Urinary bladder (tissue), 4 donors: ENCODE measurements around the gene RNFT2. TPM values are rescaled to one million over a fixed set of nuclear protein-coding genes. Genes with fewer than 3 reads are reported as not detected.
"Not testable (repeated sequence)": the region's sequence is repeated elsewhere in the genome, so short reads cannot be mapped to it uniquely, and the experiment has no call there.

ENCODE experiments used
- DNase-seq: peaks from one replicate; pipeline ENCODE4 v3.0.0-alpha.2; 2015; ENCODE audit errors: extremely low spot score
- H3K27ac ChIP-seq: one replicate; pipeline ENCODE4 v1.5.1; 2013; ENCODE audit warnings: low read depth, mild to moderate bottlenecking, moderate library complexity
- H3K36me3 ChIP-seq: one replicate; pipeline ENCODE4 v1.6.1; 2013; ENCODE audit warnings: mild to moderate bottlenecking, moderate library complexity; ENCODE audit not compliant: insufficient read depth
- H3K4me1 ChIP-seq: one replicate; pipeline ENCODE4 v1.6.1; 2013; ENCODE audit warnings: mild to moderate bottlenecking, moderate library complexity; ENCODE audit not compliant: insufficient read depth
- H3K4me3 ChIP-seq: one replicate; pipeline ENCODE4 v1.5.1; 2013; ENCODE audit warnings: low read depth, low read length
- WGBS: extraction: QIAGEN DNeasy Blood & Tissue Kit; methylation state at CpG from one replicate; pipeline ENCODE4 v1.1.7; 2013; 5-methylcytosine and 5-hydroxymethylcytosine counted together
- polyA plus RNA-seq: library from polyadenylated mRNA; stranded (reverse); fragments of 200-250 nt; gene quantifications from one replicate; pipeline ENCODE4 v1.2.3, GENCODE V29; 2013
- total RNA-seq: library from RNA; depleted of rRNA; stranded (reverse); fragments of >200 nt; gene quantifications from one replicate; pipeline ENCODE4 v1.2.3, GENCODE V29; 2014
- donor health status: healthy with polysubstance abuse.
- donor health status: healthy.

Gene RNFT2
- total and polyA plus RNA-seq, 2 donors: 0.35 to 1.1 TPM

GRCh38 chr12:116773276-116773731 lies 35.2 kb downstream of the RNFT2 start:
- Histone ChIP-seq H3K4me3 (no peak overlapping the region), H3K27ac (no peak overlapping the region), H3K36me3 (no peaks in the 10 kb centered on the region), H3K4me1 (no peaks in the 10 kb centered on the region)
- 63% methylated on average over 4 of the region's 4 CpGs for WGBS
- no peak for DNase-seq

- H3K4me1 ChIP-seq: no peaks in the 10 kb centered on the region
- H3K36me3 ChIP-seq: no peaks in the 10 kb centered on the region
- no peak overlapping the region for H3K4me3 ChIP-seq
- DNase-seq: no peak
- no peak overlapping the region for H3K27ac ChIP-seq
- WGBS: 69% methylated on average over 4 of the region's 4 CpGs
Measured at GRCh38 chr12:116774020-116774419, 35.9 kb downstream of the RNFT2 start.

- H3K4me3 ChIP-seq: no peak overlapping the region
- H3K36me3 ChIP-seq: no peaks in the 10 kb centered on the region
- H3K4me1 ChIP-seq: no peaks in the 10 kb centered on the region
- H3K27ac ChIP-seq: no peak overlapping the region
- 87% methylated on average over 1 of the region's 1 CpG for WGBS
- no peak for DNase-seq
Measured at GRCh38 chr12:116777245-116777644, 39.1 kb downstream of the RNFT2 start.

GRCh38 chr12:116779597-116779996 lies 41.5 kb downstream of the RNFT2 start:
- H3K36me3 ChIP-seq: no peaks in the 10 kb centered on the region
- no peak overlapping the region for H3K4me3 ChIP-seq
- H3K27ac ChIP-seq: no peak overlapping the region
- 92% methylated on average over 2 of the region's 2 CpGs for WGBS
- no peak for DNase-seq
- H3K4me1 ChIP-seq: no peaks in the 10 kb centered on the region

GRCh38 chr12:116780942-116781341 lies 42.8 kb downstream of the RNFT2 start:
- WGBS: 72% methylated on average over 4 of the region's 4 CpGs
- no peak overlapping the region for H3K4me3 ChIP-seq
- no peak overlapping the region for H3K27ac ChIP-seq
- H3K4me1 ChIP-seq: no peaks in the 10 kb centered on the region
- no peak for DNase-seq
- H3K36me3 ChIP-seq: no peaks in the 10 kb centered on the region

GRCh38 chr12:116783525-116784237 lies 45.6 kb downstream of the RNFT2 start:
- Histone ChIP-seq H3K36me3 (no peaks in the 10 kb centered on the region), H3K4me3 (no peak overlapping the region), H3K4me1 (no peaks in the 10 kb centered on the region), H3K27ac (no peak overlapping the region)
- no peak for DNase-seq
- WGBS: 91% methylated on average over 6 of the region's 6 CpGs

- Histone ChIP-seq H3K4me1 (no peaks in the 10 kb centered on the region), H3K36me3 (no peaks in the 10 kb centered on the region), H3K27ac (no peak overlapping the region), H3K4me3 (no peak overlapping the region)
- 92% methylated on average over 7 of the region's 7 CpGs for WGBS
- no peak for DNase-seq
Measured at GRCh38 chr12:116784238-116784612, 46.1 kb downstream of the RNFT2 start.

- not testable (repeated sequence) for H3K4me3 ChIP-seq, H3K36me3 ChIP-seq, H3K4me1 ChIP-seq, DNase-seq, H3K27ac ChIP-seq
Measured at GRCh38 chr12:116789562-116789961, 51.4 kb downstream of the RNFT2 start.

- Histone ChIP-seq H3K27ac (no peak overlapping the region), H3K36me3 (no peaks in the 10 kb centered on the region), H3K4me1 (no peaks in the 10 kb centered on the region), H3K4me3 (no peak overlapping the region)
- 69% methylated on average over 1 of the region's 1 CpG for WGBS
- DNase-seq: no peak
Measured at GRCh38 chr12:116790066-116790465, 52.0 kb downstream of the RNFT2 start.

- no peak overlapping the region for H3K27ac ChIP-seq
- DNase-seq: no peak
- WGBS: 78% methylated on average over 10 of the region's 10 CpGs
Measured at GRCh38 chr12:116792403-116792802, 54.3 kb downstream of the RNFT2 start.

GRCh38 chr12:116794725-116795124 lies 56.6 kb downstream of the RNFT2 start:
- DNase-seq: no peak
- WGBS: 91% methylated on average over 4 of the region's 4 CpGs

More at GRCh38 chr12:116792403-116792802, 54.3 kb downstream of the RNFT2 start:
- Histone ChIP-seq H3K4me1 (no peaks in the 10 kb centered on the region), H3K4me3 (no peak overlapping the region), H3K36me3 (no peaks in the 10 kb centered on the region)

GRCh38 chr12:116797885-116798284 lies 59.8 kb downstream of the RNFT2 start:
- Histone ChIP-seq H3K27ac (no peak overlapping the region), H3K4me3 (no peak overlapping the region), H3K4me1 (no peaks in the 10 kb centered on the region), H3K36me3 (no peaks in the 10 kb centered on the region)
- WGBS: 91% methylated on average over 6 of the region's 6 CpGs
- no peak for DNase-seq

More at GRCh38 chr12:116794725-116795124, 56.6 kb downstream of the RNFT2 start:
- no peaks in the 10 kb centered on the region for H3K4me1 ChIP-seq
- no peak overlapping the region for H3K27ac ChIP-seq
- no peak overlapping the region for H3K4me3 ChIP-seq
- no peaks in the 10 kb centered on the region for H3K36me3 ChIP-seq

- no peak overlapping the region for H3K27ac ChIP-seq
- WGBS: 94% methylated on average over 4 of the region's 4 CpGs
Measured at GRCh38 chr12:116798719-116799118, 60.6 kb downstream of the RNFT2 start.

GRCh38 chr12:116799955-116800354 lies 61.8 kb downstream of the RNFT2 start:
- no peaks in the 10 kb centered on the region for H3K36me3 ChIP-seq
- no peak overlapping the region for H3K27ac ChIP-seq
- H3K4me1 ChIP-seq: no peaks in the 10 kb centered on the region
- 75% methylated on average over 6 of the region's 6 CpGs for WGBS
- no peak for DNase-seq
- H3K4me3 ChIP-seq: no peak overlapping the region

More at GRCh38 chr12:116798719-116799118, 60.6 kb downstream of the RNFT2 start:
- H3K4me1 ChIP-seq: no peaks in the 10 kb centered on the region
- no peak for DNase-seq
- H3K4me3 ChIP-seq: no peak overlapping the region
- H3K36me3 ChIP-seq: no peaks in the 10 kb centered on the region
